ENCODE results near the gene RTN4R. TPM values are rescaled to one million over a fixed set of nuclear protein-coding genes. Genes with fewer than 3 reads are reported as not detected.

RTN4R gene
- total RNA-seq, 4 donors from 2014 or later = 5.0 to 12.9 TPM; not detected in 2

DNA sequence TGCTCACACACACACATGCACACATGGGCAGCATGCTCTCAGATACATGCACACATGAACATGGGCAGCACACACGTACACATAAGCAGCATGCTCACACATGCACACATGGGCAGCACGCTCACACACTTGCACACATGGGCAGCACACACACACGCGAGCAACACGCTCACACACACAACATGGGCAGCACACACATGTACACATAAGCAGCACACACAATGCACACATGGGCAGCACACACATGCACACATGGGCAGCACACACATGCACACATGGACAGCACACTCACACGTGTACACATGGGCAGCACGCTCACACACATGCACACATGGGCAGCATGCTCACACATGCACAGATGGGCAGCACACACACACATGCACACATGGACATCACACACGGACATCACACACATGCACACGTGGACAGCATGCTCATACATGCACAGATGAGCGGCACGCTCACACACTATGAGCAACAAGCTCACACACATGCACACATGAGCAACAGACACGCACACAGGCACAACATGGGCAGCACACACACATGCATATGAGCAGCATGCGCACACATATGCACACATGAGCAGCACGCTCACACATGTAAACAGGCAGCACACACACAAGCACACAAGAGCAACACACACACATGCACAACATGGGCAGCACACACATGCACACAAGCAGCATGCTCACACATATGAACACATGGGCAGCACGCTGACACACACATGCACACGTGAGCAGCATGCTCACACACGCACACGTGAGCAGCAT lies 43.0 kb downstream of the RTN4R start:
- no peak for DNase-seq
- intact Hi-C loops (cut with DNase I; ENCODE audit: low total_unique reads) = no loop called here
- H3K4me3 ChIP-seq = no peak overlapping the region
- no peaks in the 10 kb centered on the region for H3K9me3 ChIP-seq
- H3K27me3 ChIP-seq = no peaks in the 10 kb centered on the region
- H3K36me3 ChIP-seq = no peaks in the 10 kb centered on the region
- TF ChIP-seq, protein P1, sequence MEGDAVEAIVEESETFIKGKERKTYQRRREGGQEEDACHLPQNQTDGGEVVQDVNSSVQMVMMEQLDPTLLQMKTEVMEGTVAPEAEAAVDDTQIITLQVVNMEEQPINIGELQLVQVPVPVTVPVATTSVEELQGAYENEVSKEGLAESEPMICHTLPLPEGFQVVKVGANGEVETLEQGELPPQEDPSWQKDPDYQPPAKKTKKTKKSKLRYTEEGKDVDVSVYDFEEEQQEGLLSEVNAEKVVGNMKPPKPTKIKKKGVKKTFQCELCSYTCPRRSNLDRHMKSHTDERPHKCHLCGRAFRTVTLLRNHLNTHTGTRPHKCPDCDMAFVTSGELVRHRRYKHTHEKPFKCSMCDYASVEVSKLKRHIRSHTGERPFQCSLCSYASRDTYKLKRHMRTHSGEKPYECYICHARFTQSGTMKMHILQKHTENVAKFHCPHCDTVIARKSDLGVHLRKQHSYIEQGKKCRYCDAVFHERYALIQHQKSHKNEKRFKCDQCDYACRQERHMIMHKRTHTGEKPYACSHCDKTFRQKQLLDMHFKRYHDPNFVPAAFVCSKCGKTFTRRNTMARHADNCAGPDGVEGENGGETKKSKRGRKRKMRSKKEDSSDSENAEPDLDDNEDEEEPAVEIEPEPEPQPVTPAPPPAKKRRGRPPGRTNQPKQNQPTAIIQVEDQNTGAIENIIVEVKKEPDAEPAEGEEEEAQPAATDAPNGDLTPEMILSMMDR (IDR thresholded peaks at IDR 0.05) = no peak
- TF ChIP-seq POLR2A (IDR thresholded peaks at IDR 0.05) = no peak
- no peak overlapping the region for H3K27ac ChIP-seq
- H3K4me1 ChIP-seq = peaks cover 0 to 6% of the 10 kb centered on the region in 2 donors

GRCh38 chr22:20224256-20224626 lies 43.9 kb downstream of the RTN4R start:
- no peak for TF ChIP-seq POLR2A (IDR thresholded peaks at IDR 0.05)
- TF ChIP-seq, protein P1 (IDR thresholded peaks at IDR 0.05) = no peak
- no peak overlapping the region for H3K27ac ChIP-seq
- intact Hi-C loops (cut with DNase I; ENCODE audit: low total_unique reads) = no loop called here

DNA sequence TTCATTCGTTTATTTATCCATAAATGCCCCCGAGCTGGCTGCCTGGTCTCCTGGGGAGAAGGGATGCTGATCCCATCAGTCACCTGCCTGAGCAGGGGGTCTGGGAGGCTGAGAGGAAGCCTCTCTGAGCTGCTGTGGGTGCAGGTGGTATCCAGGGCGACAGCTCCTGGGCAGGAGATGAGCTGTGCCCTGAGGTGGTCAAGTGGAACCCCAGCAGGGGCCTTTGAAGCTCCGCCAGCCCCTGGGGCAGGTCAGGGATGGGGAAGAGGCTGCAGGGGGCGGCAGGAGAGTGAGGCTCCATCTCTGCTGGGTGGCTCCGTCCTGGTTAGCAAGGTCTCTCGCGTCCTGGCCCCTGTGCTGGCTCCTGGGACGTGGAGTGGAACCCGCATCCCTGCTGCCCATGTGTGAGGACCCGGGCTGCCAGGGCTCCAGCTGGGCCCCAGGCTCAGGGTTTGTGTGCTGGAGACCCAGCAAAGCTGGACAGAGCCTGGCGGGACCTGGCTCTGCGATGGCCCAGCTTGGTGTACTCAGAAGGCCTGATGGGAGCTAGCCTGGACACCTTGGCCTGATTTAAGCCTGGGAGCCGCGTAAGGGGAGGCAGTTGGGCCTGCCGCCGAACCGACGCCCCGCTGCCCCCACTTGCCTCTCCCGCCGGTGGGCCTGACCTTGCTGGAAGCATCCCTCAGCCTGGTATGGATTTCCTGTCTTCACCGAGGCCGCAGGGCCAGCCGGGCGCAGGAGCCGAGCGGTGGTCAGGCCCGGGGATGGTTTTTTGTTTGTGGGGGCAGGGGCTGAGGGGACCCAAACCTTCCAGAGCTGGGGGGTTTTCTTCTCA lies 44.5 kb downstream of the RTN4R start:
- intact Hi-C loops (cut with DNase I; ENCODE audit: low total_unique reads) = no loop called here
- Histone ChIP-seq H3K27me3 (no peaks in the 10 kb centered on the region), H3K27ac (no peak overlapping the region)

More at GRCh38 chr22:20224256-20224626, 43.9 kb downstream of the RTN4R start:
- Histone ChIP-seq H3K36me3 (no peaks in the 10 kb centered on the region), H3K9me3 (no peaks in the 10 kb centered on the region), H3K27me3 (no peaks in the 10 kb centered on the region), H3K4me1 (peaks cover 0 to 6% of the 10 kb centered on the region in 2 donors), H3K4me3 (no peak overlapping the region)
- no peak for DNase-seq

GRCh38 chr22:20222764-20223420 lies 45.2 kb downstream of the RTN4R start:
- H3K27me3 ChIP-seq = no peaks in the 10 kb centered on the region
- no peak for DNase-seq
- TF ChIP-seq, protein P1 (IDR thresholded peaks at IDR 0.05) = no peak
- TF ChIP-seq POLR2A (IDR thresholded peaks at IDR 0.05) = no peak
- no peak overlapping the region for H3K4me3 ChIP-seq
- intact Hi-C loops (cut with DNase I; ENCODE audit: low total_unique reads) = no loop called here
- no peaks in the 10 kb centered on the region for H3K9me3 ChIP-seq
- H3K27ac ChIP-seq = no peak overlapping the region
- no peaks in the 10 kb centered on the region for H3K36me3 ChIP-seq
- peaks cover 0 to 6% of the 10 kb centered on the region in 2 donors for H3K4me1 ChIP-seq

More for the DNA sequence above, 44.5 kb downstream of the RTN4R start:
- Histone ChIP-seq H3K4me1 (peaks cover 0 to 6% of the 10 kb centered on the region in 2 donors), H3K4me3 (no peak overlapping the region), H3K36me3 (no peaks in the 10 kb centered on the region), H3K9me3 (no peaks in the 10 kb centered on the region)
- no peak for DNase-seq
- TF ChIP-seq, protein P1 (IDR thresholded peaks at IDR 0.05) = no peak
- TF ChIP-seq POLR2A (IDR thresholded peaks at IDR 0.05) = no peak

Data from uterus (tissue), 4 donors.